ENCODE measurements around the gene MRPL12. TPM values are rescaled to one million over a fixed set of nuclear protein-coding genes. Genes with fewer than 3 reads are reported as not detected.

MRPL12 gene
- total RNA-seq, 3 donors from 2014 or later (not counting 1 experiment from before 2014, with no cell fraction given), result 16.3 to 24.4 (median 17.5) TPM

DNA sequence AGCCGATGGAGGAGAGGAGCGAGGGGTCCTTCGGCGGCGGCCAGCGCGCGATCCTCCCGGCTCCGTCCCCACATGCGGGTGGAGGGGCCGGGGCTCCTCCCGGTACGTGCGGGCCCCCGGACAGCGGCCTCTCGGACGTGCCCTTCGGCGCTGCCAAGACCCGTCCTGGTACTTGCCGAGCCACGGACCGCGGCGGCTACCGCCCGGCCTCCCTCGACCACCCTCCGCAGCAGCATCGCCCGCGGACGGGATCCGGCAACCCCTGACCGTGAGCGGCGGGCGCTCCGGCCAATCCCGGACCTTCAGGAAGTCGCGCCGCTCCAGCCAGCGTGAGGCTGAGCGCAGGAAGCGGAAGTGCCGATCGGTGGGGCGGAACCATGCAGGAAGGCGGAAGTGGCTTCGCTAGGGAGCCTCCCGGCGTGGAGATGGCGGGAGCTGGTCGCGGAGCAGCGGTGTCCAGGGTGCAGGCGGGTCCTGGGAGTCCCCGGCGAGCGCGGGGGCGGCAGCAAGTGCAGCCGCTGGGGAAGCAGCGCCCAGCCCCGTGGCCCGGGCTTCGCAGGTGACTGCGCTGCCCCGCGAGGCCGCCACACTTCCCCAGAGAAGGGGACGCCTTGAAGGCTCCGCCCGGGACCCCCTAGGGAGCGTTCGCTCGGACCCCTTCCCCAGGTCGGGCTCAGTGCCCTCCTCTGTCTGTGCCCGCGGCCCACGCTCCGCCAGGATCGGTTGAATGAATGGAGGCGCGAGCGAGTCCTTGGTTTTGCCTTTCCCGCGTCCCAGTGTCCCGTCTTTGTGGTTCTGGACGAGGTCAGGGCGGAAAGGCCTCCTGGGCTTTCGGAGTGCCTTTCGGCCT, 36.6 kb upstream of the MRPL12 start, which contains the start of the genes CCDC137 and OXLD1:
TSS of gene CCDC137 (plus strand) at position 396 of the 850 bp plus-strand sequence. CDS start at position 426, 30 bp downstream.
TSS of gene OXLD1 (minus strand) at position 264 of the 850 bp plus-strand sequence. CDS start at position 236, 28 bp downstream.
- Histone ChIP-seq H3K27ac (ENCODE audit: low read length) (peak within 1 kb of the TSS; percentile 83), H3K27me3 (ENCODE audit: control insufficient read depth, insufficient read depth, low read length) (no peaks in the 10 kb centered on the region), H3K4me3 (ENCODE audit: low read length) (peak within 1 kb of the TSS; percentile 89), H3K36me3 (ENCODE audit: control insufficient read depth, insufficient read depth, low read length) (peaks cover 21% of the 10 kb centered on the region), H3K9me3 (ENCODE audit: control insufficient read depth, insufficient read depth, low read length) (no peaks in the 10 kb centered on the region), H3K4me1 (ENCODE audit: control insufficient read depth, insufficient read depth, low read length) (peaks cover 41% of the 10 kb centered on the region)
- H3K9me3 Mint-ChIP-seq, result no peaks in the 10 kb centered on the region
- intact Hi-C loops (cut with micrococcal nuclease), result loop anchor here (5.0 kb wide), 1 partner anchor 36 kb away; the partner anchor contains the start of gene MRPL12
- H3K27ac Mint-ChIP-seq, result peak within 1 kb of the TSS; percentile 89 to 94
- ATAC-seq, result peak; percentile 91 to 99 (median 98)
- peaks cover 15 to 23% of the 10 kb centered on the region in 2 donors for H3K4me1 Mint-ChIP-seq
- peak within 1 kb of the TSS; percentile 94 for H3K4me3 Mint-ChIP-seq
- TF ChIP-seq, protein P1, sequence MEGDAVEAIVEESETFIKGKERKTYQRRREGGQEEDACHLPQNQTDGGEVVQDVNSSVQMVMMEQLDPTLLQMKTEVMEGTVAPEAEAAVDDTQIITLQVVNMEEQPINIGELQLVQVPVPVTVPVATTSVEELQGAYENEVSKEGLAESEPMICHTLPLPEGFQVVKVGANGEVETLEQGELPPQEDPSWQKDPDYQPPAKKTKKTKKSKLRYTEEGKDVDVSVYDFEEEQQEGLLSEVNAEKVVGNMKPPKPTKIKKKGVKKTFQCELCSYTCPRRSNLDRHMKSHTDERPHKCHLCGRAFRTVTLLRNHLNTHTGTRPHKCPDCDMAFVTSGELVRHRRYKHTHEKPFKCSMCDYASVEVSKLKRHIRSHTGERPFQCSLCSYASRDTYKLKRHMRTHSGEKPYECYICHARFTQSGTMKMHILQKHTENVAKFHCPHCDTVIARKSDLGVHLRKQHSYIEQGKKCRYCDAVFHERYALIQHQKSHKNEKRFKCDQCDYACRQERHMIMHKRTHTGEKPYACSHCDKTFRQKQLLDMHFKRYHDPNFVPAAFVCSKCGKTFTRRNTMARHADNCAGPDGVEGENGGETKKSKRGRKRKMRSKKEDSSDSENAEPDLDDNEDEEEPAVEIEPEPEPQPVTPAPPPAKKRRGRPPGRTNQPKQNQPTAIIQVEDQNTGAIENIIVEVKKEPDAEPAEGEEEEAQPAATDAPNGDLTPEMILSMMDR (IDR thresholded peaks at IDR 0.05), result no peak
- no peaks in the 10 kb centered on the region for H3K27me3 Mint-ChIP-seq (ENCODE audit: low read depth in 2 of 2)
- under 1% methylated on average over 96 of the region's 96 CpGs for WGBS (ENCODE audit: insufficient coverage)
- DNase-seq, result peak; percentile 92 to 96
- H3K36me3 Mint-ChIP-seq, result no peaks in the 10 kb centered on the region

DNA sequence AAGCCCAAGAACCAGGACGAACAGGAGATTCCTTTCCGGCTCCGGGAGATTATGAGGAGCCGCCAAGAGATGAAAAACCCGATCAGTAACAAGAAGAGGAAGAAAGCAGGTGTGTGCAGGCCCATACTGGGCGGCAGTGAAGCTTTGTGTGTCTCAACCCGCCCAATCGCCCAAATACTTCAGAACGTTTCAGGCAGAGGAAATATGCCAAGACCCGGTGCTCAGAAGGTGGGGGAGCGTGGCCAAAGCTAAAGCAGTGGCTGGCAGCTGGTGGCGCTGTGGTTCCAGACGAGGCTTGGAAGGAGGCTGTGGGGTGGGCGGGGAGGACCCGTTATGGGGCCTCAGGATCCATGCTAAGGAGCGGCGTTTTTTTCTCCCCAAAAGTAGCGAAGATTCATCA, 35.4 kb upstream of the MRPL12 start:
- H3K9me3 ChIP-seq (ENCODE audit: control insufficient read depth, insufficient read depth, low read length), result no peaks in the 10 kb centered on the region
- Mint-ChIP-seq H3K4me3 (peak overlapping the region; percentile 94), H3K27ac (peak overlapping the region in 1 of 2 donors; percentile 89), H3K27me3 (ENCODE audit: low read depth in 2 of 2) (no peaks in the 10 kb centered on the region), H3K36me3 (no peaks in the 10 kb centered on the region), H3K9me3 (no peaks in the 10 kb centered on the region), H3K4me1 (peaks cover 15 to 23% of the 10 kb centered on the region in 2 donors)
- no peaks in the 10 kb centered on the region for H3K27me3 ChIP-seq (ENCODE audit: control insufficient read depth, insufficient read depth, low read length)
- H3K4me1 ChIP-seq (ENCODE audit: control insufficient read depth, insufficient read depth, low read length), result peaks cover 37% of the 10 kb centered on the region
- peak in 1 of 2 donors; percentile 23 for DNase-seq
- 92% methylated on average over 18 of the region's 18 CpGs for WGBS (ENCODE audit: insufficient coverage)
- TF ChIP-seq, protein P1 (IDR thresholded peaks at IDR 0.05), result no peak
- ATAC-seq, result no peak
- H3K36me3 ChIP-seq (ENCODE audit: control insufficient read depth, insufficient read depth, low read length), result peaks cover 32% of the 10 kb centered on the region
- no peak overlapping the region for H3K27ac ChIP-seq (ENCODE audit: low read length)
- H3K4me3 ChIP-seq (ENCODE audit: low read length), result no peak overlapping the region
- intact Hi-C loops (cut with micrococcal nuclease), result loop anchor here (5.0 kb wide), 1 partner anchor 35 kb away; the partner anchor contains the start of gene MRPL12

DNA sequence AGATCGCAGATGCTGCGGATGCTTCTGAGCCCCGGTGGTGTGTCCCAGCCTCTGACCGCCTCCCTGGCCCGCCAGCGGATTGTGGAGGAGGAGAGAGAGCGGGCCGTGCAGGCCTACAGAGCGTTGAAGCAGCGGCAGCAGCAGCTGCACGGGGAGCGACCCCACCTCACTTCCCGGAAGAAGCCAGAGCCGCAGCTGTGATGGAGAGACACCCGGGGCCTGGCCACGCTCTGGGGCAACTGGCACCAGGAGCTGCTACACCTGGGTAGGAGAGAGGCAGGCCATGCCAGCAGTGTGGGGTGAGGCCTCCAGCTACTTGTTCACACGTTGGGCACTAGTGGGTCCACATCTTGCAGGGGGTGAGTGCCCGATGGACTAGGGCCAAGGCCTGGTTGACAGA, 30.7 kb upstream of the MRPL12 start:
- no peak overlapping the region for H3K4me3 Mint-ChIP-seq
- H3K9me3 Mint-ChIP-seq, result no peaks in the 10 kb centered on the region
- H3K27me3 Mint-ChIP-seq (ENCODE audit: low read depth in 2 of 2), result no peaks in the 10 kb centered on the region
- H3K9me3 ChIP-seq (ENCODE audit: control insufficient read depth, insufficient read depth, low read length), result no peaks in the 10 kb centered on the region
- peaks cover 7% of the 10 kb centered on the region for H3K4me1 ChIP-seq (ENCODE audit: control insufficient read depth, insufficient read depth, low read length)
- H3K36me3 ChIP-seq (ENCODE audit: control insufficient read depth, insufficient read depth, low read length), result peaks cover 38% of the 10 kb centered on the region
- no peak overlapping the region for H3K27ac Mint-ChIP-seq
- TF ChIP-seq, protein P1 (IDR thresholded peaks at IDR 0.05), result no peak
- intact Hi-C loops (cut with micrococcal nuclease), result no loop called here
- no peak overlapping the region for H3K4me3 ChIP-seq (ENCODE audit: low read length)
- WGBS (ENCODE audit: insufficient coverage), result 95% methylated on average over 18 of the region's 18 CpGs
- ATAC-seq (no peak), DNase-seq (no peak)
- H3K27me3 ChIP-seq (ENCODE audit: control insufficient read depth, insufficient read depth, low read length), result no peaks in the 10 kb centered on the region
- no peaks in the 10 kb centered on the region for H3K36me3 Mint-ChIP-seq
- H3K27ac ChIP-seq (ENCODE audit: low read length), result no peak overlapping the region
- peaks cover 7 to 17% of the 10 kb centered on the region in 2 donors for H3K4me1 Mint-ChIP-seq

Data from natural killer cell (primary cell).